T47D (cell line): ENCODE results near the gene RHOBTB1.
A peak's percentile ranks its signal among the peaks of the same experiment; 100 is the strongest.
"Not testable (repeated sequence)": the region's sequence is repeated elsewhere in the genome, so short reads cannot be mapped to it uniquely, and the experiment has no call there.

ENCODE experiments used
- DNase-seq, 2 experiments: peaks; one replicate each; pipeline versions ENCODE4 v3.0.0 to v3.0.0-alpha.2; 2011 to 2012; ENCODE audit warnings: low read depth in 1 of 2, low spot score in 1 of 2
- JUND ChIP-seq: IDR thresholded peaks from 2 replicates; pipeline ENCODE4 v1.6.1; 2012; ENCODE audit warnings: low read depth
- in situ Hi-C: cut with HindIII; loops from 2 replicates; pipeline ENCODE4 v1.10.0; 2016; ENCODE audit warnings: low sequenced_read_pairs, low pct_unique_long_range_greater_than_20kb

The RHOBTB1 gene

DNA sequence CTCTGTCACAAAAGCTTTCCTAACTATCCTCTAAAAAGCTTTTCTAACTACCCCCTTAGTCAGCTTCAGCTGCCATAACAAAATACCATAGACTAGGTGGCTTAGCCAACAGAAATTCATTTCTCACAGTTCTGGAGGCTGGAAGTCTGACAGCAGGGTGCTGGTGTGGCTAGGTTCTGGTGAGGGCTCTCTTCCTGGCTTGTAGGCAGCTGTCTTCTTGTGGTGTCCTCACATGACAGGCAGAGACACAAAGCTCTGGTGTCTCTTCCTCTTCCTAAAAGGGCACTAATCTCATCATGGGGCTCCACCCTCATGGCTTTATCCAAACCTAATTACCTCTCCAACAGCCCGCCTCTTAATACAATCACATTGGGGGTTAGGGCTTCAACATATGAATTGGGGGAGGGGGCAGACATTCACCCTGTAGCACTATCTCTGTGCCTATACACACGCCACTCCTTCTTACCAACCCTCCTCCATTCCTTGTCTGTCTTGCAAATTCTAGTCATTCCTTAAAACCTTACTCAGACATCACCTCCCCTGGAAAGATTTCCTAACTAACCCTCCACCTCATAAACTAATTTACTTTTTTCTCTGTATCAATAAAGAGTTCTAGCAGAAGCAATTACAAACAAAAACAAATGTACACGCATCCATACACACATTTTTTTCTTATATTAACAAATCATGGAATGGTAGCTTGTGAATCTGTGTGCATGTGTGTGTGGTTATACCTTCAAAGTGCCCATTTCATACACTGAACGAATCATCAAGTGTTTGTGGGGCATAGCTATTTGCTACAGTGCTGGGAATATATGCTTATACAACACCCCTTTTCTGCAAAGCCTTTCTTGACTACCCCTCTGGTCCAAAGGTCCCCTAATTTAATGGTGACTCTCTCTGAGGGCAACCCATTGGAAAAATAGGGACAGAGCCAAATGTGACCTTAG lies 26.4 kb downstream of the RHOBTB1 start:
- in situ Hi-C loops: no loop called here
- TF ChIP-seq JUND: no peak
- DNase-seq: no peak

GRCh38 chr10:60916025-60916424 lies 28.0 kb downstream of the RHOBTB1 start:
- no peak for TF ChIP-seq JUND
- in situ Hi-C loops: no loop called here
- peak in 1 of 2 experiments; percentile 26 for DNase-seq

- in situ Hi-C loops: no loop called here
- DNase-seq: no peak
- no peak for TF ChIP-seq JUND
Observed at GRCh38 chr10:60914690-60915141, 29.3 kb downstream of the RHOBTB1 start.

DNA sequence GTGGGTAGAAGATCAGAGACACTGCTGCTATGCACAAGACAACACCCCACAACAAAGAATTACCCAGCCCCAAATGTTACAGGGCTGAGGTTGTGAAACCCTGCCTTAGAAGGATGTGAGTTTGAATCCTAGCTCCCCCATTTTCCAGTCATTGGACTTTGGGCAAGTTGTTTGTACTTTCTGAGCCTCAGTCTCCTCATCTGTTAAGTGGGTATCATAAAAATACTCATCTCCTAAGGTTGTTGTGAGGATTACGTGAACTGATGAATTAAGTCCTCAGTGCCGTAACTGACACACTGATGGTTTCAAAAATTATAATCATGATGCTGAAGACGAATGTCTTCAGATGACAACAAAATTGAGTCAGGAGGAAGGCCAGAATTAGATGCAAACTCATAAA lies 30.3 kb downstream of the RHOBTB1 start:
- in situ Hi-C loops: no loop called here
- TF ChIP-seq JUND: no peak
- no peak for DNase-seq

GRCh38 chr10:60913071-60913470 lies 30.9 kb downstream of the RHOBTB1 start:
- in situ Hi-C loops: no loop called here
- no peak for DNase-seq
- TF ChIP-seq JUND: no peak

- TF ChIP-seq JUND: no peak
- in situ Hi-C loops: no loop called here
- DNase-seq: no peak
Observed at GRCh38 chr10:60911715-60912114, 32.3 kb downstream of the RHOBTB1 start.

DNA sequence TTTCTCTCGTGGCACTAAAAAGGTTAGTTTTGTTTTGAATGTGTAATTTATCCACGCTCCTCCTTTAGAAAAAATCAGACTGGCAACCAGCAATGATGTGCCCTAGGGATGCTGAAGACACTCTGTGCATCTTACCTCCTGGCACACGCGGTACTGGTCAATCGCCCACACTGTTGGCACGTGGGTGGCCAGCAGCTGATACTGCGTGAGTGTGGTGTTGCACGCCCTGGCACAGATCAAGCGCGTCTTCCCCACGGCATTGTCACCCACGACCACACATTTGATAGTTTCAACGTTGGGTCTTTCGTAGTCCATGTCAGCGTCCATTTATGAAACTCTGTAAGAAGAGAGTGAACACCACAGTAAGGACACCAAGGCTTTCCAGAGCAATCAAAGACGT lies 32.8 kb downstream of the RHOBTB1 start:
- no peak for DNase-seq
- in situ Hi-C loops: no loop called here
- TF ChIP-seq JUND: no peak

GRCh38 chr10:60910543-60910942 lies 33.4 kb downstream of the RHOBTB1 start:
- in situ Hi-C loops: no loop called here
- no peak for DNase-seq
- no peak for TF ChIP-seq JUND

DNA sequence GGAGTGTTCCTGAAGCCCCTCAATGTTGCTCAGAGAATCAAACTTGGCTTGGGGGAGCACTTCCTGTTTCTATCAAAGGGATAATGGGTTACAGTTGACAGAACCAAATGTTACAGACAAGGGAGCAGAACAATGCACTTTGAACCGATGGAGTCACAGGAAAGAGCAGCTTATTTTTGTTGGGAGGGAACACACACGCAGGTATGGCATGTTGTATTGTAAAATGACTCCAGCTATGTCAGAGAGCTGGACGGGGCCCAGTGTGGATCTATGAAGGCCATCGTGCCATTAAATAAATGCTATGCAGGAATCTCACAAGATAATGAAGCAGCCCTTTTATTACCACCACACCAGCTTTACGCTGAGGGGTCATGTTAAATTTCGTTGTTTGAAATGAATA lies 35.1 kb downstream of the RHOBTB1 start:
- DNase-seq: no peak
- in situ Hi-C loops: no loop called here
- TF ChIP-seq JUND: no peak

GRCh38 chr10:60908031-60908430 lies 36.0 kb downstream of the RHOBTB1 start:
- in situ Hi-C loops: no loop called here
- no peak for TF ChIP-seq JUND
- no peak for DNase-seq

DNA sequence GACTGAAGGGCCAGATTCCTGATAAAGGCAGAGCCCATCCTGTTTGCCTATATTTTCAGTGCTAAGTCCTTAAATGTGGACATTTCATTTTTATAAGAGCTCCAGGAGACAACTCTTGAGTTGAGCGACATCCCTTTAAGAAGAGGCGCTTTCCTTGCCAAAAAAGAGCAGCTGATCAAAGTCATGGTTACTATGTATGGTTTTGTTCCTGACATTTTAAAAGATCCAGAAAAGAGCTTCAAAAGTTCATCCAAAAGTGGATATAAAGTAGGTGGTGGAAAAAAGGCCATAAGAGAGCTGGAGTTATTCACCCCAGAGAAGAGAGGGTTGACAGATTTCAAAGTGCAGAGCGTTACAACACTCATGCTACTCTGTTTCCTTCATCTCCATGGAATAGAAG lies 36.7 kb downstream of the RHOBTB1 start:
- in situ Hi-C loops: no loop called here
- TF ChIP-seq JUND: no peak
- no peak for DNase-seq

- DNase-seq, in situ Hi-C loops: not testable (repeated sequence)
Observed at GRCh38 chr10:60906825-60907224, 37.2 kb downstream of the RHOBTB1 start.

- DNase-seq: no peak
- in situ Hi-C loops: no loop called here
- TF ChIP-seq JUND: no peak
Observed at GRCh38 chr10:60906411-60906810, 37.6 kb downstream of the RHOBTB1 start.

DNA sequence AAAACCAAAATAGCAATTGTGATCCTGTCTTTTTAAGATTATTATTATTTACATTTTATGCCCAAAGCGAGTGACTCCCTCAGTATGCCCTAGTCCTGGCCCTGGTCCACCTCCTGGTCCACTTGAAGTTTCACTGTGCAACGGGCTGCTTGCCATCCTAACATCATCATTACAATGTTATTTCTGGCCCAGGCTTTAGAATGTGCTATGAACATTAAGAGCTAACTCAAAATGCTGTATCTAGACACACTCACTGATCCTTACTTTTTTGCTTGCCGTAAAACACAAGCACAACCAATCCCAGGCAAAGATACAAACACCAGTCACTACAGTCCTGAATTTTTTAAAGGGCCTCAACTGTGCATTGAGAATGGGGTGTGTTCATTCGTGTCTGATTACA lies 38.4 kb downstream of the RHOBTB1 start:
- no peak for DNase-seq
- TF ChIP-seq JUND: no peak
- in situ Hi-C loops: no loop called here
